OCI-LY3 (cell line): ENCODE measurements around the gene METTL16.

Source experiments
- CTCF ChIP-seq: fragments of 200-600, 300-600 bp; sonication (generic); IDR thresholded peaks from 2 replicates; pipeline ENCODE4 v1.5.1; 2014; ENCODE audit warnings: antibody characterized with exemption, low read length, low read depth
- EZH2phosphoT487 ChIP-seq: fragments of 200-600 bp; shearing (Covaris generic); IDR thresholded peaks from 2 replicates; pipeline ENCODE4 v1.6.1; 2018; ENCODE audit warnings: antibody characterized with exemption, mixed run types, low read depth

GRCh38 chr17:2383628-2384167, 128.0 kb downstream of the METTL16 start:
- no peak for TF ChIP-seq CTCF
- TF ChIP-seq EZH2phosphoT487, result no peak
